HepG2 (cell line): ENCODE results near the gene ETV5. TPM values are rescaled to one million over a fixed set of nuclear protein-coding genes. Genes with fewer than 3 reads are reported as not detected.

Experiments used
- ATAC-seq: fragments of 200-7000 bp; cut with Tn5 transposase; 3 replicates; pipeline ENCODE4 v1.9.1; 2020; ENCODE audit warnings: mild to moderate bottlenecking, moderate library complexity
- BruUV-seq: library from RNA; stranded (reverse); fragments of 400-500 nt; replicated peaks from 2 replicates; lab custom pipeline; 2021; lab: Mats Ljungman, UMichigan
- CTCF ChIA-PET: fragments of 300-600 bp; formaldehyde crosslinking; extraction: SDS; loops from one replicate; lab custom pipeline; 2021; ENCODE audit warnings: low total read pairs, inconsistent platforms, low intra/inter-chr PET ratio; lab: Yijun Ruan, JAX
- POLR2A ChIA-PET: fragments of 350-600 bp; sonication (Branson Sonifier 250); formaldehyde crosslinking; loops from one replicate; lab custom pipeline; 2020; ENCODE audit warnings: antibody characterized with exemption, inconsistent platforms; lab: Yijun Ruan, JAX
- DNase-seq: peaks from one replicate; pipeline ENCODE4 v3.0.0-alpha.2; 2015; ENCODE audit warnings: low spot score
- FAIRE-seq: peaks from 3 replicates; lab custom pipeline; 2011; peaks lifted over from hg19 to GRCh38; lab: Jason Lieb, UNC
- H2AFZ ChIP-seq: one replicate; pipeline ENCODE4 v1.6.1; 2011; ENCODE audit warnings: low read length, inconsistent platforms
- H3K27ac ChIP-seq: fragments of 300-600 bp; 3 replicates; pipeline ENCODE4 v1.8.0; 2011; ENCODE audit warnings: mixed run types, mild to moderate bottlenecking, mixed read lengths, low read length, inconsistent platforms; ENCODE audit not compliant: insufficient read depth; ENCODE audit errors: extremely low read length
- H3K27me3 ChIP-seq, 2 experiments: fragments of 200-600 bp in 1 of 2; 2 replicates in 1 of 2; 3 replicates in 1 of 2; pipeline versions ENCODE4 v1.6.0 to v1.8.0; 2011; ENCODE audit warnings: low read length in 2 of 2, mild to moderate bottlenecking in 2 of 2, moderate library complexity in 2 of 2, inconsistent platforms in 1 of 2; ENCODE audit not compliant: insufficient read depth in 2 of 2, control insufficient read depth in 1 of 2
- H3K36me3 ChIP-seq, 2 experiments: fragments of 200-600 bp in 1 of 2; replicated peaks in 1 of 2; 2 replicates in 1 of 2; 3 replicates in 1 of 2; pipeline versions ENCODE4 v1.5.1 to v1.8.0; 2011; ENCODE audit warnings: low read length in 2 of 2, inconsistent platforms in 1 of 2; ENCODE audit not compliant: insufficient read depth in 2 of 2, control insufficient read depth in 1 of 2
- H3K4me1 ChIP-seq: 2 replicates; pipeline ENCODE4 v1.5.1; 2012; ENCODE audit warnings: low read length, inconsistent platforms; ENCODE audit not compliant: insufficient read depth
- H3K4me2 ChIP-seq: 2 replicates; pipeline ENCODE4 v1.6.0; 2011; ENCODE audit warnings: low read depth, low read length, inconsistent platforms
- H3K4me3 ChIP-seq, 3 experiments: fragments of 200-600 bp in 1 of 3; sonication (generic), shearing (Covaris generic) in 1 of 3; replicated peaks in 1 of 3; 2 replicates each; pipeline ENCODE4 v1.5.1; 2011 to 2016; ENCODE audit warnings: low read length in 3 of 3, inconsistent platforms in 2 of 3, low read depth in 2 of 3, mild to moderate bottlenecking in 2 of 3, control low read depth in 1 of 3, mixed read lengths in 1 of 3; ENCODE audit not compliant: insufficient read depth in 1 of 3
- H3K79me2 ChIP-seq: one replicate; pipeline ENCODE4 v1.6.1; 2011; ENCODE audit warnings: low read length, inconsistent platforms; ENCODE audit not compliant: insufficient read depth
- H3K9ac ChIP-seq: 2 replicates; pipeline ENCODE4 v1.6.0; 2011; ENCODE audit warnings: mild to moderate bottlenecking, low read depth, low read length, inconsistent platforms; ENCODE audit not compliant: insufficient read depth
- H3K9me3 ChIP-seq: 2 replicates; pipeline ENCODE4 v1.5.1; 2012; ENCODE audit warnings: mild to moderate bottlenecking, low read length
- H4K20me1 ChIP-seq: 2 replicates; pipeline ENCODE4 v1.6.0; 2011; ENCODE audit warnings: inconsistent platforms, mild to moderate bottlenecking, low read length, moderate library complexity; ENCODE audit not compliant: insufficient read depth
- PHF5A ChIP-seq: IDR thresholded peaks from one replicate; pipeline ENCODE4 v1.6.1; 2018; ENCODE audit warnings: low read depth, missing genetic modification reagents; ENCODE audit not compliant: unreplicated experiment
- RBM39 ChIP-seq: fragments of 200-400 bp; formaldehyde crosslinking; IDR thresholded peaks from one replicate; pipeline ENCODE4 v1.6.1; 2018; ENCODE audit warnings: antibody characterized with exemption, mild to moderate bottlenecking, low read depth, low read length; ENCODE audit not compliant: poor library complexity, severe bottlenecking
- SP1 ChIP-seq, 2 experiments: fragments of 450-650 bp in 1 of 2; sonication (generic) in 1 of 2; formaldehyde crosslinking in 1 of 2; IDR thresholded peaks; 2 replicates each; pipeline versions ENCODE4 v1.4.0 to v1.6.1; 2016 to 2020; ENCODE audit warnings: missing genetic modification reagents in 1 of 2
- ZNF501 ChIP-seq: sonication (generic); formaldehyde crosslinking; IDR thresholded peaks from 2 replicates; pipeline ENCODE4 v1.5.1; 2020; ENCODE audit warnings: mild to moderate bottlenecking, moderate library complexity, missing genetic modification reagents
- ZNF670 ChIP-seq: sonication (generic); formaldehyde crosslinking; IDR thresholded peaks from 2 replicates; pipeline ENCODE4 v1.8.0; 2022; ENCODE audit warnings: mild to moderate bottlenecking, missing genetic modification reagents, borderline replicate concordance
- in situ Hi-C: cut with HindIII; loops from 2 replicates; pipeline ENCODE4 v1.10.0; 2017; ENCODE audit warnings: low pct_unique_long_range_greater_than_20kb; ENCODE audit not compliant: extremely low pct_ligation_motif_present
- intact Hi-C: fragments of 100-400 bp; cut with micrococcal nuclease; formaldehyde crosslinking; loops from one replicate; pipeline ENCODE4 v1.10.0; 2022; ENCODE audit not compliant: unreplicated experiment
- polyA plus RNA-seq, 8 experiments: library from polyadenylated mRNA; depleted of rRNA in 3 of 8; stranded (reverse) in 7 of 8; unstranded in 1 of 8; fragments of >200 nt; fragmentation: Illumina TruSeq in 4 of 8; extraction: Trizol in 4 of 8; gene quantifications; 2 replicates each; pipeline versions ENCODE4 v1.2.1 to v1.2.3, GENCODE V29; 2011 to 2016; ENCODE audit warnings: low read depth in 4 of 8, missing spikeins in 1 of 8, mixed read lengths in 1 of 8; ENCODE audit not compliant: insufficient read depth in 1 of 8
- total RNA-seq, 5 experiments: library from RNA; depleted of rRNA; stranded (reverse); fragments of >200 nt; fragmentation: Illumina TruSeq; extraction: Trizol; gene quantifications; 2 replicates each; pipeline ENCODE4 v1.2.3, GENCODE V29; 2016; ENCODE audit warnings: low read depth in 1 of 5
- TF ChIP-seq, protein P1 (sequence below): sonication (generic); formaldehyde crosslinking; IDR thresholded peaks from 2 replicates; pipeline ENCODE4 v1.8.1; 2022; ENCODE audit warnings: mild to moderate bottlenecking, missing genetic modification reagents
- TF ChIP-seq, protein P2 (sequence below): sonication (generic); formaldehyde crosslinking; IDR thresholded peaks from 2 replicates; pipeline ENCODE4 v1.9.0; 2022; ENCODE audit warnings: missing genetic modification reagents, mild to moderate bottlenecking, borderline replicate concordance
- TF ChIP-seq, protein P3 (sequence below): sonication (generic); formaldehyde crosslinking; IDR thresholded peaks from 2 replicates; pipeline ENCODE4 v1.5.1; 2020; ENCODE audit warnings: mild to moderate bottlenecking, missing genetic modification reagents, borderline replicate concordance
- TF ChIP-seq, protein P4 (sequence below): sonication (generic); formaldehyde crosslinking; IDR thresholded peaks from 2 replicates; pipeline ENCODE4 v1.4.0; 2020; ENCODE audit warnings: missing genetic modification reagents
- TF ChIP-seq, protein P5 (sequence below): sonication (generic); formaldehyde crosslinking; IDR thresholded peaks from 2 replicates; pipeline ENCODE4 v1.9.0; 2021; ENCODE audit warnings: missing genetic modification reagents, mild to moderate bottlenecking, borderline replicate concordance

Gene ETV5
- total and polyA plus RNA-seq, 2 of the 13 experiments (the other 11 are each of a cell fraction or from before 2014, with no cell fraction given), result 52.9 to 57.2 TPM

DNA sequence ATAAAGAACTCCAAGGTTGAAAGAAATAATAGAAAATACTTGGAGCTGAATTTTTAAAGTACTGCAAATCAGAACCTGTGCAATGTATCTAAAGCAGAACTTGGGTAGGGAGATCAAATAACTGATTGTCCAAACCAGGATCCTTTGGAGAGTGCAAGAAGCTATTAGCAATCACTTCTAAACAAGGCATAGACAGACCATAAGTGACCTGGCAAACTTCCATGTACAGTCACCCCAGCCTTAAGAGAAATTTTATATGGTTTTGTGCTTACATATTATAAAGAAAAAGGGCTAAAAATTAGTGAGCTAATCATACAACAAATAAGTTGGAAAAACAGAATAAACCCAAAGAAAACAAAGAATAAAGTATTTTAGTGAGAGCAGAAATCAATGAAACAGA, 35.2 kb downstream of the ETV5 start:
- CTCF ChIA-PET, result interaction anchor here (2.4 kb wide), 1 partner anchor 169 kb away, joined by 8 read pairs; no protein-coding TSS in a partner anchor

More for the DNA sequence above, 35.2 kb downstream of the ETV5 start:
- Histone ChIP-seq H3K27ac (no peak overlapping the region), H3K36me3 (peaks cover 7 to 71% of the 10 kb centered on the region in 2 experiments), H3K9me3 (no peaks in the 10 kb centered on the region), H3K4me3 (no peak overlapping the region), H4K20me1 (no peaks in the 10 kb centered on the region), H3K4me1 (peaks cover 27% of the 10 kb centered on the region), H2AFZ (no peak overlapping the region), H3K4me2 (no peak overlapping the region), H3K27me3 (no peaks in the 10 kb centered on the region), H3K79me2 (no peaks in the 10 kb centered on the region), H3K9ac (no peak overlapping the region)
- DNase-seq (no peak), FAIRE-seq (no peak), ATAC-seq (no peak)
- intact Hi-C loops, result loop anchor here (5.0 kb wide), 1 partner anchor 169 kb away; no protein-coding TSS in a partner anchor
- in situ Hi-C loops, result no loop called here
- BruUV-seq, result no TSS peak
- TF ChIP-seq, protein P1, sequence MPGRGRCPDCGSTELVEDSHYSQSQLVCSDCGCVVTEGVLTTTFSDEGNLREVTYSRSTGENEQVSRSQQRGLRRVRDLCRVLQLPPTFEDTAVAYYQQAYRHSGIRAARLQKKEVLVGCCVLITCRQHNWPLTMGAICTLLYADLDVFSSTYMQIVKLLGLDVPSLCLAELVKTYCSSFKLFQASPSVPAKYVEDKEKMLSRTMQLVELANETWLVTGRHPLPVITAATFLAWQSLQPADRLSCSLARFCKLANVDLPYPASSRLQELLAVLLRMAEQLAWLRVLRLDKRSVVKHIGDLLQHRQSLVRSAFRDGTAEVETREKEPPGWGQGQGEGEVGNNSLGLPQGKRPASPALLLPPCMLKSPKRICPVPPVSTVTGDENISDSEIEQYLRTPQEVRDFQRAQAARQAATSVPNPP (CRISPR knock-in tag), result no peak
- TF ChIP-seq PHF5A (CRISPR knock-in tag) (no peak), SP1 (IDR thresholded peaks at IDR 0.05) (no peak), SP1 (CRISPR knock-in tag; IDR thresholded peaks at IDR 0.05) (no peak), RBM39 (no peak), ZNF501 (no peak), ZNF670 (CRISPR knock-in tag) (no peak)
- TF ChIP-seq, protein P2, sequence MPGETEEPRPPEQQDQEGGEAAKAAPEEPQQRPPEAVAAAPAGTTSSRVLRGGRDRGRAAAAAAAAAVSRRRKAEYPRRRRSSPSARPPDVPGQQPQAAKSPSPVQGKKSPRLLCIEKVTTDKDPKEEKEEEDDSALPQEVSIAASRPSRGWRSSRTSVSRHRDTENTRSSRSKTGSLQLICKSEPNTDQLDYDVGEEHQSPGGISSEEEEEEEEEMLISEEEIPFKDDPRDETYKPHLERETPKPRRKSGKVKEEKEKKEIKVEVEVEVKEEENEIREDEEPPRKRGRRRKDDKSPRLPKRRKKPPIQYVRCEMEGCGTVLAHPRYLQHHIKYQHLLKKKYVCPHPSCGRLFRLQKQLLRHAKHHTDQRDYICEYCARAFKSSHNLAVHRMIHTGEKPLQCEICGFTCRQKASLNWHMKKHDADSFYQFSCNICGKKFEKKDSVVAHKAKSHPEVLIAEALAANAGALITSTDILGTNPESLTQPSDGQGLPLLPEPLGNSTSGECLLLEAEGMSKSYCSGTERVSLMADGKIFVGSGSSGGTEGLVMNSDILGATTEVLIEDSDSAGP (CRISPR knock-in tag), result no peak
- TF ChIP-seq, protein P3, sequence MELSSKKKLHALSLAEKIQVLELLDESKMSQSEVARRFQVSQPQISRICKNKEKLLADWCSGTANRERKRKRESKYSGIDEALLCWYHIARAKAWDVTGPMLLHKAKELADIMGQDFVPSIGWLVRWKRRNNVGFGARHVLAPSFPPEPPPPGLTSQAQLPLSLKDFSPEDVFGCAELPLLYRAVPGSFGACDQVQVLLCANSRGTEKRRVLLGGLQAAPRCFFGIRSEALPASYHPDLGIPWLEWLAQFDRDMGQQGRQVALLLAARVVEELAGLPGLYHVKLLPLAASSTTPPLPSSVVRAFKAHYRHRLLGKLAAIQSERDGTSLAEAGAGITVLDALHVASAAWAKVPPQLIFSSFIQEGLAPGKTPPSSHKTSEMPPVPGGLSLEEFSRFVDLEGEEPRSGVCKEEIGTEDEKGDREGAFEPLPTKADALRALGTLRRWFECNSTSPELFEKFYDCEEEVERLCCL (CRISPR knock-in tag), result no peak
- TF ChIP-seq, protein P4, sequence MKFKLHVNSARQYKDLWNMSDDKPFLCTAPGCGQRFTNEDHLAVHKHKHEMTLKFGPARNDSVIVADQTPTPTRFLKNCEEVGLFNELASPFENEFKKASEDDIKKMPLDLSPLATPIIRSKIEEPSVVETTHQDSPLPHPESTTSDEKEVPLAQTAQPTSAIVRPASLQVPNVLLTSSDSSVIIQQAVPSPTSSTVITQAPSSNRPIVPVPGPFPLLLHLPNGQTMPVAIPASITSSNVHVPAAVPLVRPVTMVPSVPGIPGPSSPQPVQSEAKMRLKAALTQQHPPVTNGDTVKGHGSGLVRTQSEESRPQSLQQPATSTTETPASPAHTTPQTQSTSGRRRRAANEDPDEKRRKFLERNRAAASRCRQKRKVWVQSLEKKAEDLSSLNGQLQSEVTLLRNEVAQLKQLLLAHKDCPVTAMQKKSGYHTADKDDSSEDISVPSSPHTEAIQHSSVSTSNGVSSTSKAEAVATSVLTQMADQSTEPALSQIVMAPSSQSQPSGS, result no peak
- TF ChIP-seq, protein P5, sequence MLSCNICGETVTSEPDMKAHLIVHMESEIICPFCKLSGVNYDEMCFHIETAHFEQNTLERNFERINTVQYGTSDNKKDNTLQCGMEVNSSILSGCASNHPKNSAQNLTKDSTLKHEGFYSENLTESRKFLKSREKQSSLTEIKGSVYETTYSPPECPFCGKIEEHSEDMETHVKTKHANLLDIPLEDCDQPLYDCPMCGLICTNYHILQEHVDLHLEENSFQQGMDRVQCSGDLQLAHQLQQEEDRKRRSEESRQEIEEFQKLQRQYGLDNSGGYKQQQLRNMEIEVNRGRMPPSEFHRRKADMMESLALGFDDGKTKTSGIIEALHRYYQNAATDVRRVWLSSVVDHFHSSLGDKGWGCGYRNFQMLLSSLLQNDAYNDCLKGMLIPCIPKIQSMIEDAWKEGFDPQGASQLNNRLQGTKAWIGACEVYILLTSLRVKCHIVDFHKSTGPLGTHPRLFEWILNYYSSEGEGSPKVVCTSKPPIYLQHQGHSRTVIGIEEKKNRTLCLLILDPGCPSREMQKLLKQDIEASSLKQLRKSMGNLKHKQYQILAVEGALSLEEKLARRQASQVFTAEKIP, result no peak
- POLR2A ChIA-PET, result no interaction called here
